Measurements from ENCODE around the gene UNC5A. TPM values are rescaled to one million over a fixed set of nuclear protein-coding genes. Genes with fewer than 3 reads are reported as not detected.

Gene UNC5A
- total and polyA plus RNA-seq, 2 of the 8 experiments (the other 6 are each of a cell fraction or from before 2014, with no cell fraction given): 4.0 to 7.6 TPM

DNA sequence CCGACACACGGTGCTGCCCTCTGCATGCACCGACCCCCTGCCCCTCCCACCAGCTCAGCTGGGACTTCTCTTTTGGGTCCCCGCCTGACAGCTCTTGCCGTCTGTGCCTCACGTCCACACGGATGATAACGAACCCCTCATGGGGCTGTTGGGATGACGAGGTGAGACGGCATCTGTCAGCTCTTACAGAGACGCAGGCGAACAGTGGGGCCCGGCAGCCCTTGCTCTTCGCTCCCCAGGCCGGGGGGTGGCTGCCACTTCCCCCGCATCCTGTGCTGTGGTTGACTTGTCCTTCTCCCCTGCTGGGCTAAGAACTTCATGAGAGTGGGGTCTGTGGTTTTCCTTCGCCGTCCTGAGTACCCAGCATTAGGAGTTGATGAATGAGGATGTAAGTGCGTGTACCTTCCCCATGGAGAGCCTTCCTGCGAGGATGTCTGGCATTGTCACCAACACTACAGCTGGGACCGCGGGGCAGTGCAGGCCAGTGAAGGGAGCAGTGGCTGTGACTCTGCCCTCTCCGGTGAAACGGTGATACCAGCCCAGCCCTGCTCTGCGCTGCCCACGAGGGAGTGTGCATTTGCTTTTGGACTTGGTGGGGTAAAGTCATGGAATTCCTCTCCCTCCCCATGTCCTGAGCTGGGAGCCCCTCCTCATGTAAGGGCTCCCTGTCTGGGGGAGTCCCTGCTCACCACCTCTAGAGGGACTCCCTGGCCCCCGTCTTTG lies 65.6 kb downstream of the UNC5A start:
- no peak overlapping the region for H3K23ac ChIP-seq (ENCODE audit: insufficient read length)
- no peak overlapping the region for H3K4ac ChIP-seq (replicated peaks; ENCODE audit: insufficient read length, low read depth, low read length)
- no peaks in the 10 kb centered on the region for H3K27me3 ChIP-seq (replicated peaks in 1 of 4; ENCODE audit: control insufficient read depth in 3 of 4, extremely low read depth in 1 of 4, insufficient read depth in 3 of 4, low read length in 3 of 4)
- H3K14ac ChIP-seq (ENCODE audit: insufficient read length): no peak overlapping the region
- H2BK20ac ChIP-seq (ENCODE audit: low read length): 0 out of 2 replicates have a peak overlapping the region, but pooled peaks have one; percentile 34
- DNase-seq (ENCODE audit: low read depth in 1 of 2, low spot score in 2 of 2) (no peak), FAIRE-seq (no peak)
- H2BK120ac ChIP-seq (replicated peaks; ENCODE audit: low read depth, low read length): no peak overlapping the region
- H3K18ac ChIP-seq (ENCODE audit: extremely low read depth, low read length): no peak overlapping the region
- 0 out of 2 replicates have a peak overlapping the region, but pooled peaks have one; percentile 40 for H2BK15ac ChIP-seq (ENCODE audit: low read length)
- no peak overlapping the region for H4K5ac ChIP-seq (ENCODE audit: insufficient read length, low read depth, low read length)
- H4K20me1 ChIP-seq (replicated peaks in 1 of 2; ENCODE audit: control insufficient read depth in 1 of 2, insufficient read depth in 2 of 2, low read length in 2 of 2): no peaks in the 10 kb centered on the region
- no peak overlapping the region for H3K27ac ChIP-seq (ENCODE audit: low read depth, low read length)
- no peak overlapping the region for H3K4me2 ChIP-seq (ENCODE audit: insufficient read depth in 1 of 2, low read depth in 2 of 2, low read length in 2 of 2)
- no peaks in the 10 kb centered on the region for H3K23me2 ChIP-seq (ENCODE audit: low read depth, low read length)
- no peaks in the 10 kb centered on the region for H3K79me2 ChIP-seq (ENCODE audit: control insufficient read depth in 1 of 2, insufficient read depth in 2 of 2, low read length in 2 of 2)
- peaks cover 0 to 4% (median 1%) of the 10 kb centered on the region in 4 experiments; a peak in 3 of 7 replicates for H3K4me1 ChIP-seq (replicated peaks in 1 of 4; ENCODE audit: control insufficient read depth in 3 of 4, insufficient read depth in 4 of 4, low read length in 3 of 4)
- H3K56ac ChIP-seq (replicated peaks; ENCODE audit: insufficient read length, low read depth, low read length): no peak overlapping the region
- no peaks in the 10 kb centered on the region for H3K79me1 ChIP-seq (ENCODE audit: low read depth, low read length)
- H3K4me3 ChIP-seq (ENCODE audit: extremely low read depth in 1 of 4, insufficient read depth in 2 of 4, low read depth in 3 of 4, low read length in 4 of 4): no peak overlapping the region
- no peak overlapping the region for H4K8ac ChIP-seq (ENCODE audit: extremely low read depth, insufficient read depth, low read length)
- no peak overlapping the region for H2BK12ac ChIP-seq (ENCODE audit: low read depth, low read length)
- H4K91ac ChIP-seq (replicated peaks; ENCODE audit: insufficient read length, low read length): no peak overlapping the region
- POLR2A ChIA-PET (ENCODE audit: partially characterized antibody): interaction anchor here (1.3 to 1.6 kb wide), 4 partner anchors 10 to 59 kb away, joined by 3 to 6 read pairs (median 4); no protein-coding TSS in a partner anchor
- H2AFZ ChIP-seq (ENCODE audit: low read length): no peak overlapping the region
- no peak overlapping the region for H2AK5ac ChIP-seq (ENCODE audit: low read depth, low read length)
- H3K9ac ChIP-seq (replicated peaks in 1 of 4; ENCODE audit: extremely low read depth in 1 of 4, low read depth in 3 of 4, low read length in 3 of 4): no peak overlapping the region
- no peaks in the 10 kb centered on the region for H3K36me3 ChIP-seq (ENCODE audit: control insufficient read depth in 2 of 4, insufficient read depth in 4 of 4, low read length in 3 of 4)
- no peaks in the 10 kb centered on the region for H3K9me3 ChIP-seq (ENCODE audit: insufficient read depth in 2 of 2, low read depth in 1 of 2, low read length in 1 of 2)
- WGBS, 2 experiments (ENCODE audit: extremely low coverage in 1 of 2, insufficient coverage in 1 of 2, insufficient read length in 1 of 2, insufficient replicate concordance in 2 of 2, low coverage in 1 of 2, low lambda C conversion rate in 2 of 2, missing lambda C conversion rate in 1 of 2): 88% methylated on average over 27 of the region's 27 CpGs; no CpG with 5 or more reads in 1 of the 2 experiments
- 0 out of 2 replicates have a peak overlapping the region, but pooled peaks have one; percentile 5 for H2BK5ac ChIP-seq (ENCODE audit: low read depth, low read length)
- TF ChIP-seq, protein P1, sequence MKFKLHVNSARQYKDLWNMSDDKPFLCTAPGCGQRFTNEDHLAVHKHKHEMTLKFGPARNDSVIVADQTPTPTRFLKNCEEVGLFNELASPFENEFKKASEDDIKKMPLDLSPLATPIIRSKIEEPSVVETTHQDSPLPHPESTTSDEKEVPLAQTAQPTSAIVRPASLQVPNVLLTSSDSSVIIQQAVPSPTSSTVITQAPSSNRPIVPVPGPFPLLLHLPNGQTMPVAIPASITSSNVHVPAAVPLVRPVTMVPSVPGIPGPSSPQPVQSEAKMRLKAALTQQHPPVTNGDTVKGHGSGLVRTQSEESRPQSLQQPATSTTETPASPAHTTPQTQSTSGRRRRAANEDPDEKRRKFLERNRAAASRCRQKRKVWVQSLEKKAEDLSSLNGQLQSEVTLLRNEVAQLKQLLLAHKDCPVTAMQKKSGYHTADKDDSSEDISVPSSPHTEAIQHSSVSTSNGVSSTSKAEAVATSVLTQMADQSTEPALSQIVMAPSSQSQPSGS (IDR thresholded peaks at IDR 0.05; ENCODE audit: low read length): no peak
- TF ChIP-seq CTBP2 (IDR thresholded peaks at IDR 0.05; ENCODE audit: borderline replicate concordance, insufficient read depth, insufficient read length, low read length): no peak
- TF ChIP-seq SUZ12 (IDR thresholded peaks at IDR 0.05; ENCODE audit: low read length): no peak
- TF ChIP-seq NRF1 (IDR thresholded peaks at IDR 0.05; ENCODE audit: low read depth, low read length): no peak
- CTCF ChIA-PET (ENCODE audit: partially characterized antibody): interaction anchor here (1.0 to 7.2 kb wide), 12 partner anchors 9 to 219 kb away, joined by 3 to 39 read pairs (median 4); no protein-coding TSS in a partner anchor

Measured in H1 (cell line).